GM12875 (cell line): ENCODE measurements around the gene TECRL.

ENCODE experiments used
- H3K4me3 ChIP-seq: one replicate; pipeline ENCODE4 v1.5.1; 2011; ENCODE audit warnings: low read depth, low read length, control low read depth
- CTCF ChIP-seq: IDR thresholded peaks from 2 replicates; pipeline ENCODE4 v1.5.1; 2011; ENCODE audit warnings: low read depth, mild to moderate bottlenecking, control low read depth, inconsistent platforms, low read length, moderate library complexity, borderline replicate concordance; ENCODE audit not compliant: insufficient read depth

Gene TECRL

GRCh38 chr4:64230709-64231310 lies 178.4 kb downstream of the TECRL start:
- no peak for TF ChIP-seq CTCF
- no peak overlapping the region for H3K4me3 ChIP-seq
